Prostate gland (tissue), 2 donors: ENCODE data around the gene PRKX. TPM values are rescaled to one million over a fixed set of nuclear protein-coding genes. Genes with fewer than 3 reads are reported as not detected.
"Not testable (repeated sequence)": the region's sequence is repeated elsewhere in the genome, so short reads cannot be mapped to it uniquely, and the experiment has no call there.

ENCODE experiments used
- DNase-seq: peaks from one replicate; pipeline ENCODE4 v3.0.0-alpha.2; 2019; ENCODE audit warnings: low spot score
- H3K27ac ChIP-seq, 2 donors: fragments of 200-600 bp; sonication (generic); 2 replicates each; pipeline ENCODE4 v1.5.1; 2017 to 2019
- H3K27me3 ChIP-seq: fragments of 200-600 bp; sonication (generic); replicated peaks from 2 replicates; pipeline ENCODE4 v1.5.1; 2019; ENCODE audit not compliant: insufficient read depth
- H3K36me3 ChIP-seq, 2 donors: fragments of 200-600 bp; sonication (generic); 1 replicate in 1 of 2; 2 replicates in 1 of 2; pipeline versions ENCODE4 v1.5.1 to v1.8.1; 2017 to 2019
- H3K4me1 ChIP-seq: fragments of 200-600 bp; sonication (generic); replicated peaks from 2 replicates; pipeline ENCODE4 v1.5.1; 2019
- H3K4me3 ChIP-seq, 2 donors: fragments of 200-600 bp; sonication (generic); 2 replicates each; pipeline ENCODE4 v1.5.1; 2017 to 2019
- H3K9me3 ChIP-seq: fragments of 200-600 bp; sonication (generic); 2 replicates; pipeline ENCODE4 v1.5.1; 2017
- POLR2A ChIP-seq: fragments of 450-650 bp; IDR thresholded peaks from one replicate; pipeline ENCODE4 v1.6.1; 2016; ENCODE audit warnings: antibody characterized with exemption, mild to moderate bottlenecking
- POLR2AphosphoS5 ChIP-seq: sonication (generic); formaldehyde crosslinking; IDR thresholded peaks from one replicate; pipeline ENCODE4 v1.6.1; 2017; ENCODE audit warnings: antibody characterized with exemption
- WGBS: methylation state at CpG from one replicate; pipeline ENCODE4 v1.1.5; 2018; 5-methylcytosine and 5-hydroxymethylcytosine counted together
- intact Hi-C: fragments of 100-400 bp; cut with DNase I; formaldehyde crosslinking; loops from one replicate; pipeline ENCODE4 v1.14.2; 2022
- total RNA-seq, 2 donors: library from RNA; depleted of rRNA; stranded (reverse); fragments of >200 nt; gene quantifications; one replicate each; pipeline ENCODE4 v1.1.0, GENCODE V29; 2016
- TF ChIP-seq, protein P1 (sequence below), 4 experiments: fragments of 200-600 bp in 2 of 4; fragments of 450-650 bp in 2 of 4; sonication (generic) in 2 of 4; IDR thresholded peaks; 1 replicate in 3 of 4; 2 replicates in 1 of 4; pipeline ENCODE4 v1.5.1; 2016 to 2019; ENCODE audit warnings: antibody characterized with exemption in 4 of 4, mild to moderate bottlenecking in 2 of 4, moderate library complexity in 2 of 4

The PRKX gene
- total RNA-seq, 2 donors from 2014 or later = 17.7 to 30.5 TPM

DNA sequence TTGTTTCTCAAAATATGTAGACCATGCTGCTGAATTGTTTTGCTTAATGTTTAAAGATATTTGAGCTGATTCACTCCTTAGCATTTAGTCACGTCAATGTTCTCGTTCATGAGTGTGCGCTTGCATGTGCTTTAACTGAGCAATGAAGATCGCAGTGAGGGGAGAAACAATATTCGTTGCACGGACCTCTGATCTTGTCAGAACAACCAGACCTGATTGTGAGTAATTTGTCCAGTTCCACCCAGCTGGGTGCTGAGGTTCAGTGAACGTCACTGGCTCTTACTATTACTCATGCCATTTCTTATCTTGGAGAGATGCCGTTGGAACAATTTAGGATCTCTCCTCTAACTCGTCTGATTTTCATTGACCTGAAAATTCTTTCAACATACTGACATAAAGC is 15.0 kb upstream of the PRKX start:
- Histone ChIP-seq H3K27ac (no peak overlapping the region), H3K4me1 (no peaks in the 10 kb centered on the region), H3K4me3 (no peak overlapping the region), H3K36me3 (no peaks in the 10 kb centered on the region), H3K27me3 (no peaks in the 10 kb centered on the region), H3K9me3 (no peaks in the 10 kb centered on the region)
- TF ChIP-seq, protein P1, sequence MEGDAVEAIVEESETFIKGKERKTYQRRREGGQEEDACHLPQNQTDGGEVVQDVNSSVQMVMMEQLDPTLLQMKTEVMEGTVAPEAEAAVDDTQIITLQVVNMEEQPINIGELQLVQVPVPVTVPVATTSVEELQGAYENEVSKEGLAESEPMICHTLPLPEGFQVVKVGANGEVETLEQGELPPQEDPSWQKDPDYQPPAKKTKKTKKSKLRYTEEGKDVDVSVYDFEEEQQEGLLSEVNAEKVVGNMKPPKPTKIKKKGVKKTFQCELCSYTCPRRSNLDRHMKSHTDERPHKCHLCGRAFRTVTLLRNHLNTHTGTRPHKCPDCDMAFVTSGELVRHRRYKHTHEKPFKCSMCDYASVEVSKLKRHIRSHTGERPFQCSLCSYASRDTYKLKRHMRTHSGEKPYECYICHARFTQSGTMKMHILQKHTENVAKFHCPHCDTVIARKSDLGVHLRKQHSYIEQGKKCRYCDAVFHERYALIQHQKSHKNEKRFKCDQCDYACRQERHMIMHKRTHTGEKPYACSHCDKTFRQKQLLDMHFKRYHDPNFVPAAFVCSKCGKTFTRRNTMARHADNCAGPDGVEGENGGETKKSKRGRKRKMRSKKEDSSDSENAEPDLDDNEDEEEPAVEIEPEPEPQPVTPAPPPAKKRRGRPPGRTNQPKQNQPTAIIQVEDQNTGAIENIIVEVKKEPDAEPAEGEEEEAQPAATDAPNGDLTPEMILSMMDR (IDR thresholded peaks at IDR 0.05) = no peak
- WGBS = 48% methylated on average over 9 of the region's 9 CpGs
- intact Hi-C loops = no loop called here
- DNase-seq = no peak

DNA sequence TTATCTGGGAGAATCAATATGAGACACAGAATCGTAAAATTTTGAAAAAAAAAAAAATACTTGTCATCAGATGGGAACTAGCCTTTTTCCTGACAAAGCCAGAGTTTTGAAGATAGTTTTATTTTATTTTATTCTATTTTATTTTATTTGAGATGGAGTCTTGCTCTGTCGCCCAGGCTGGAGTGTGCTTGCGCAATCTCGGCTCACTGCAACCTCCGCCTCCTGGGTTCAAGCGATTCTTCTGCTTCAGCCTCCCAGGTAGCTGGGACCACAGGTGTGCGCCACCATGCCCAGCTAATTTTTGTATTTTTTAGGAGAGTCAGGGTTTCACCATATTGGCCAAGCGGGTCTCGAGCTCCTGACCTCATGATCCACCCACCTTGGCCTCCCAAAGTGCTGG is 10.0 kb upstream of the PRKX start:
- H3K4me1 ChIP-seq, H3K9me3 ChIP-seq, H3K27me3 ChIP-seq, H3K27ac ChIP-seq, intact Hi-C loops, DNase-seq, H3K36me3 ChIP-seq, H3K4me3 ChIP-seq: not testable (repeated sequence)
- 88% methylated on average over 9 of the region's 9 CpGs for WGBS

DNA sequence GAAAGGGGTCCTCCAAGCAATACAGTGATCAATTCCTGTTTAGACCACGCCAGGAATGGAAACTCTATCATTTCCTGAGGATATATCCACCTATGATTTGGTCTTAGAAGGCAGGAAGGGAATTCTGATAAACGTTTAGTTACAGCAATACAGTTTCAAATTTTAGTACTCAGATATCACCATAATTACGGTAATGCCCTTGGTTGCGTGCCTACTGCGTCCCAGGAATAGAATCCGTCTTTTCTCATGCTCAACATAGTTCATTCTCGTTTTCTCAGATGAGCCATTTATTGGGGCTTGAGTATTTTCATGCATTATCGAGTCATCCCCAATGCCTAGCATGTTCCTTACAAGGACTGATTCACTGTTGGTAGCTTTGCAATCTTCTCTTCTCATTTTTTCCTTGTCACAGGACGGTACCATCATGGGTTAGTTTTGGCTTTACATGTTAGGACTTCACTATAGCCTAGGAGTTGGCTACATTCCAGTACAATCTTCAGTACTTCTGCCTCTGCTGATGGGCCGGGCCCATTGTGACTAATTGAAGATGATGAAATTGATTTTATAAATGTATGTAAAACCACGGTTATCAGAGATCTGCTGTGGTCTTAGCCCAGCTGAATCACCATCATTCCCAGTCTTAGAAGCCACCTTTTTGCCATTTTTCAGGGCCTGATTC is 4.4 kb upstream of the PRKX start:
- WGBS = 73% methylated on average over 11 of the region's 11 CpGs
- no peaks in the 10 kb centered on the region for H3K36me3 ChIP-seq
- TF ChIP-seq, protein P1 (IDR thresholded peaks at IDR 0.05) = no peak
- TF ChIP-seq POLR2AphosphoS5 (no peak), POLR2A (no peak)
- DNase-seq = no peak
- no peak overlapping the region for H3K27ac ChIP-seq
- H3K4me3 ChIP-seq = no peak overlapping the region
- no peaks in the 10 kb centered on the region for H3K27me3 ChIP-seq
- H3K9me3 ChIP-seq = no peaks in the 10 kb centered on the region
- no peaks in the 10 kb centered on the region for H3K4me1 ChIP-seq
- intact Hi-C loops = no loop called here

DNA sequence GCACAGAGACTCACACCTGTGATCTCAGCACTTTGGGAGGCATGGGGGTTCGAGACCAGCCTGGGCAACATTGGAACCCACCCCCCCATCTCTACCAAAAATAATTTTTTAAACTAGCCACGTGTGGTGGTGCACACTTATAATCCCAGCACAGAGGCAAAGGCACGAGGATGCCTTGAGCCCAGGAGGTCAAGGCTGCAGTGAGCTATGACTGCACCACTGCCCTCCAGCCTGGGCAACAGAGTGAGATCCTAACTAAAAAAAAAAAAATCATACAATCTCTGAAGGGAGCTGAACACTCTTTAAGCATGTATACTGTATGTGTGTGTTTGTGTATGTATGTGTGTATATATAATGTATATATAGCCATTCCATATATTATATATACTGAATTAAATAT is 2.5 kb upstream of the PRKX start:
- Histone ChIP-seq H3K4me1 (no peaks in the 10 kb centered on the region), H3K36me3 (no peaks in the 10 kb centered on the region), H3K9me3 (no peaks in the 10 kb centered on the region), H3K4me3 (no peak overlapping the region), H3K27me3 (no peaks in the 10 kb centered on the region), H3K27ac (no peak overlapping the region)
- 82% methylated on average over 3 of the region's 3 CpGs for WGBS
- no peak for TF ChIP-seq POLR2AphosphoS5
- no peak for TF ChIP-seq POLR2A
- TF ChIP-seq, protein P1 (IDR thresholded peaks at IDR 0.05) = no peak
- intact Hi-C loops = no loop called here
- no peak for DNase-seq

DNA sequence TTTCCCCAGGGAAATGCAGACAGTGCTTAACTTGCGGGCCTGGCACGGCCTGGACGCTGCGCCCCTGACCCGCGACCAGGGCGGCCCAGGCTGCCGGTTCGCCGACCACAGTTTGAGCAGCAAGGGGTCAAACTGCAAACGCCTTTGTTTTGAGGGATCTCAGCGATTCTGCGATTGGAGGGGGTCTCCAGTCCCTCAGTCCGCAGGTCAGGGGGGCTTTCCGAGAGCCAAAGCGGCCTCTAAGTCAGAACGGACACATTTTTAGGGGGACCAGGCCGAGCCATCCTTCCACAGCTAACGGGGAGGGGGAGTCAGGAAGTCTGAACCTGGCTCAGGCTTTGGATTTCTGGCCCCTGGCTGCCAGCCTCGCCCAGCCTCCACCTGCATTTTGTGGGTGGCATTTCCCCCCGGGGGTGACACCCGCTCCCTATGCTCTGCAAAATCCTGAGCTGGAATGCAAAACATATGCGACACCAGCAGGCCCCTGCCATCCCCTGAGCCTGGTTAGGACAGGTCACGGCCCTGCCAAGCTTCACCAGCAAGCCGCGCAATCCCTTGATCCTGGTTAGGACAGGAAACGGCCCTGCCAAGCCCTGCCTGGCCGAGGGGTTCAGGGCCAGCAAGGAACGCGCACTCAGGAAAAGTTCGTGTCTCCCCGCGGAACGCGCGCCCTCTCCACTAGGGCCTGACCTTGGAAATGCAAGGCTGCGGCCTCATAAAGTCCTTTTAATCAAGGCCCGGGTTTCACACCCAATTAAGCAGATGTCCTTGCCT is 1.4 kb upstream of the PRKX start:
- intact Hi-C loops = not testable (repeated sequence)
- 87% methylated on average over 18 of the region's 38 CpGs for WGBS

DNA sequence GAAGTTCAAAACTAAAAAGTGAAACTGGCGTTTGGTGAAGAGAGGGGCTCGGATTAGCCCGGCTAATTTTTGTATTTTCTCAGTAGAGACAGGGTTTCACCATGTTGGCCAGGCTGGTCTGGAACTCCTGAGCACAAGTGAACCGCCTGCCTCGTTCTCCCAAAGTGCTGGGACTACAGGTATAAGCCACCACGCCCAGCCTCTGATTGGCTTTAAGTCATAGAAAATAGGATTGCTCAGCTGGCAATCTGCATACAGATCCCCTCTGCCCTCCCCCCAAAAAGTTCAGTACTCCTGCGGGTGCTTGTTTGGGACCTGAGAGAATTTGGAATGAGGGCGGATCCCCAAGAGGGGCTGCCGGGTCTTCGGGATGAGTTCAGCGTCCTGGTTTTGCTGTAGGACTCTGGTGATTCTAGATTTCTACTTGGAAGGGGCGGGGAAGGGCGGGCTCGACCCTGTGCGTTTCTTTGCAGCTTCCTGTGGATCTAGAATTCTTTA is 537 bp upstream of the PRKX start:
- 2% methylated on average over 14 of the region's 15 CpGs for WGBS

More for the DNA sequence above, 1.4 kb upstream of the PRKX start:
- not testable (repeated sequence) for H3K4me3 ChIP-seq, H3K27ac ChIP-seq, H3K9me3 ChIP-seq, H3K27me3 ChIP-seq, H3K36me3 ChIP-seq, DNase-seq, H3K4me1 ChIP-seq

More for the DNA sequence above, 537 bp upstream of the PRKX start:
- peak overlapping the region in 1 of 2 donors; percentile 49 for H3K27ac ChIP-seq
- intact Hi-C loops = no loop called here
- peak overlapping the region; percentile 50 to 53 for H3K4me3 ChIP-seq
- no peaks in the 10 kb centered on the region for H3K4me1 ChIP-seq
- H3K27me3 ChIP-seq = no peaks in the 10 kb centered on the region
- TF ChIP-seq, protein P1 (IDR thresholded peaks at IDR 0.05) = no peak
- no peak for TF ChIP-seq POLR2A
- no peak for TF ChIP-seq POLR2AphosphoS5
- no peak for DNase-seq
- no peaks in the 10 kb centered on the region for H3K36me3 ChIP-seq
- no peaks in the 10 kb centered on the region for H3K9me3 ChIP-seq
